ENCODE results near the gene GPBP1. TPM values are rescaled to one million over a fixed set of nuclear protein-coding genes. Genes with fewer than 3 reads are reported as not detected.
A peak's percentile ranks its signal among the peaks of the same experiment; 100 is the strongest.
"Not testable (repeated sequence)": the region's sequence is repeated elsewhere in the genome, so short reads cannot be mapped to it uniquely, and the experiment has no call there.

Gene GPBP1
- total RNA-seq, 2 donors from 2014 or later: 40.2 to 93.0 TPM

DNA sequence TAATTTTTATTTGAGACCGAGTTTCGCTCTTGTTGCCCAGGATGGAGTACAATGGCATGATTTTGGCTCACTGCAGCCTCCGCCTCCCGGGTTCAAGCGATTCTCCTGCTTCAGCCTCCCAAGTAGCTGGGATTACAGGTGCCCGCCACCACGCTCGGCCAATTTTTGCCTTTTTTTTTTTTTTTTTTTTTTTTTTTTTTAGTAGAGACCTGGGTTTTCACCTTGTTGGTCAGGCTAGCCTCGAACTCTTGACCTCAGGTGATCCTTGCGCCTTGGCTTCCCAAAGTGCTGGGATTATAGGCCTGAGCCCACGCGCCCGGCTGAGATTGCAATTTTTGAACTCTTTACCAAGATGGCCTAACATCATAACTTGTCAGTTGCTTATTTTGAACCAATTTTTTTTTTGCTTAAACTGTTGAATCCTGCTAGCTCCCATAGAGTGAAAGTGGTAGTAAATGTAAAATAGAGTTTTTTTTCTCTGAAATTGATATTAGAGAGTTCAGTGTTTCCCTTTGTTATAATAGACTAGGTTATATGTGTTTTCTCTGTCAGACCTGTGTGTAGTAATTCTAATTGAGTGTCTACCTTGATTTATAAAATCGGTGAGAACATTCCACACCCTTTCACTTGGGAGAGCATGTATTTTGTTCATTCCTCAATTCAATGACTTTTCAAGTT lies 3.8 kb downstream of the GPBP1 start:
- DNase-seq (ENCODE audit: low spot score): no peak
- peak overlapping the region; percentile 86 for H3K4me3 ChIP-seq
- no peaks in the 10 kb centered on the region for H3K27me3 ChIP-seq (replicated peaks; ENCODE audit: insufficient read depth)
- peaks cover 48 to 63% of the 10 kb centered on the region in 2 donors for H3K4me1 ChIP-seq (ENCODE audit: control insufficient read depth in 1 of 2, low read depth in 2 of 2)
- no peaks in the 10 kb centered on the region for H3K9me3 ChIP-seq
- peak overlapping the region in 1 of 2 donors; percentile 95 for H3K27ac ChIP-seq
- ATAC-seq (ENCODE audit: insufficient number of reproducible peaks, low FRiP score, low read depth): no peak
- H3K36me3 ChIP-seq: no peaks in the 10 kb centered on the region
- TF ChIP-seq, protein P1, sequence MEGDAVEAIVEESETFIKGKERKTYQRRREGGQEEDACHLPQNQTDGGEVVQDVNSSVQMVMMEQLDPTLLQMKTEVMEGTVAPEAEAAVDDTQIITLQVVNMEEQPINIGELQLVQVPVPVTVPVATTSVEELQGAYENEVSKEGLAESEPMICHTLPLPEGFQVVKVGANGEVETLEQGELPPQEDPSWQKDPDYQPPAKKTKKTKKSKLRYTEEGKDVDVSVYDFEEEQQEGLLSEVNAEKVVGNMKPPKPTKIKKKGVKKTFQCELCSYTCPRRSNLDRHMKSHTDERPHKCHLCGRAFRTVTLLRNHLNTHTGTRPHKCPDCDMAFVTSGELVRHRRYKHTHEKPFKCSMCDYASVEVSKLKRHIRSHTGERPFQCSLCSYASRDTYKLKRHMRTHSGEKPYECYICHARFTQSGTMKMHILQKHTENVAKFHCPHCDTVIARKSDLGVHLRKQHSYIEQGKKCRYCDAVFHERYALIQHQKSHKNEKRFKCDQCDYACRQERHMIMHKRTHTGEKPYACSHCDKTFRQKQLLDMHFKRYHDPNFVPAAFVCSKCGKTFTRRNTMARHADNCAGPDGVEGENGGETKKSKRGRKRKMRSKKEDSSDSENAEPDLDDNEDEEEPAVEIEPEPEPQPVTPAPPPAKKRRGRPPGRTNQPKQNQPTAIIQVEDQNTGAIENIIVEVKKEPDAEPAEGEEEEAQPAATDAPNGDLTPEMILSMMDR (IDR thresholded peaks at IDR 0.05): no peak

DNA sequence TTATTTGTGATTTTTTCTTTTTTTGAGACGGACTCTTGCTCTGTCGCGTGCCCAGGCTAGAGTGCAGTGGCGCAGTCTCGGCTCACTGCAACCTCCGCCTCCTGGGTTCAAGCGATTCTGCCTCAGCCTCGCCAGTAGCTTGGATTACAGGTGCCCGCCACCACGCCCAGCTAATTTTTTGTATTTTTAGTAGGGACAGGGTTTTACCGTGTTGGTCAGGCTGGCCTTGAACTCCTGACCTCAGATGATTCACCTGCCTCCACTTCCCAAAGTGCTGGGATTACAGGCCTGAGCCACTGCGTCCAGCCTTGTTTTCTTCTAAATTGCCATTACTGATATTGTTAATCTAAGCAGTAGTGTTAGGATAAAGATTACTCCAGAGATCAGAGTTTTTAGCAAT lies 4.4 kb downstream of the GPBP1 start:
- Histone ChIP-seq H3K4me1 (ENCODE audit: control insufficient read depth in 1 of 2, low read depth in 2 of 2) (peaks cover 48 to 67% of the 10 kb centered on the region in 2 donors), H3K4me3 (peak overlapping the region; percentile 86)
- not testable (repeated sequence) for DNase-seq (ENCODE audit: low spot score); H3K36me3 ChIP-seq; H3K9me3 ChIP-seq; ATAC-seq (ENCODE audit: insufficient number of reproducible peaks, low FRiP score, low read depth); H3K27ac ChIP-seq; H3K27me3 ChIP-seq (replicated peaks; ENCODE audit: insufficient read depth)

- TF ChIP-seq, protein P1 (IDR thresholded peaks at IDR 0.05): no peak
- Histone ChIP-seq H3K27ac (peak overlapping the region in 1 of 2 donors; percentile 50), H3K4me1 (ENCODE audit: control insufficient read depth in 1 of 2, low read depth in 2 of 2) (peaks cover 52 to 74% of the 10 kb centered on the region in 2 donors), H3K4me3 (peak overlapping the region; percentile 86), H3K9me3 (no peaks in the 10 kb centered on the region), H3K27me3 (replicated peaks; ENCODE audit: insufficient read depth) (no peaks in the 10 kb centered on the region), H3K36me3 (no peaks in the 10 kb centered on the region)
- DNase-seq (ENCODE audit: low spot score): no peak
- no peak for ATAC-seq (ENCODE audit: insufficient number of reproducible peaks, low FRiP score, low read depth)
Measured at GRCh38 chr5:57179262-57180200, 5.7 kb downstream of the GPBP1 start.

DNA sequence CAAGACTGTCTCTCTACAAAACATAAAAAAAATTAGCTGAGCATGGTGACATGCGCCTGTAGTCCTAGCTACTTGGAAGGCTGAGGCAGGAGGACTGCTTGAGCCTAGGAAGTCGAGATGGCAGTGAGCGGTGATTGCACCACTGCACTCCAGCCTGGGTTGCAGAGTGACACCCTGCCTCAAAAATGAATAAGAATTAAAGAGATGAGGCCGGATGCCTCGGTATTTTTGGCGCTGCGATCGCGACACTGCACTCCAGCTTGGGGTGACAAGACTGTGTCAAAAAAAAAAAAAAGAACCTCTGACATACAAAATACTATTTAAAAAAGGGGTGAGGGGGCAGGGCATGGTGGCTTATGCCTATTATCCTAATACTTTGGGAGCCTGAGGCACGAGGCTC lies 7.3 kb downstream of the GPBP1 start:
- no peak for ATAC-seq (ENCODE audit: insufficient number of reproducible peaks, low FRiP score, low read depth)
- no peaks in the 10 kb centered on the region for H3K27me3 ChIP-seq (replicated peaks; ENCODE audit: insufficient read depth)
- H3K27ac ChIP-seq: no peak overlapping the region
- H3K36me3 ChIP-seq: no peaks in the 10 kb centered on the region
- no peak for DNase-seq (ENCODE audit: low spot score)
- peak overlapping the region; percentile 32 for H3K4me3 ChIP-seq
- TF ChIP-seq, protein P1 (IDR thresholded peaks at IDR 0.05): no peak
- H3K9me3 ChIP-seq: no peaks in the 10 kb centered on the region
- H3K4me1 ChIP-seq (ENCODE audit: control insufficient read depth in 1 of 2, low read depth in 2 of 2): peaks cover 58 to 90% of the 10 kb centered on the region in 2 donors

DNA sequence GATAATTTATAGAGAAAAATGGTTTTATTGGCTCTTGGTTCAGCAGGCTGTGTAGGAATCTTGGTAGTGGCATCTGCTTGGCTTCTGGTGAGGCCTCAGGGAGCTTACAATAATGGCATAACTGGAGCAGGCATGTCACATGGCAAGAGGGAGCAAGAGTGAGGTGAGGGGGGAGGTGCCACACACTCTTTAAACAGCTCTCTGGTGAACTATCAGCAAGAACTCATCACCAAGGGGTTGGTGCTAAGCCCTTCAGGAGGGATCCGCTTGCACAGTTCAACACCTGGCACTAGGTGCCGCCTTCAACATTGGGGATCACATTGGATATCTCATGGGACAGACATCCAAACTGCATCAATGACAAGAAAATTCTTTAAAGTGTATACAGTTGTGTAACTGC lies 10.5 kb downstream of the GPBP1 start:
- no peaks in the 10 kb centered on the region for H3K27me3 ChIP-seq (replicated peaks; ENCODE audit: insufficient read depth)
- TF ChIP-seq, protein P1 (IDR thresholded peaks at IDR 0.05): no peak
- no peaks in the 10 kb centered on the region for H3K9me3 ChIP-seq
- H3K4me3 ChIP-seq: no peak overlapping the region
- H3K27ac ChIP-seq: no peak overlapping the region
- DNase-seq (ENCODE audit: low spot score) (no peak), ATAC-seq (ENCODE audit: insufficient number of reproducible peaks, low FRiP score, low read depth) (no peak)
- no peaks in the 10 kb centered on the region for H3K36me3 ChIP-seq
- H3K4me1 ChIP-seq (ENCODE audit: control insufficient read depth in 1 of 2, low read depth in 2 of 2): peaks cover 70 to 92% of the 10 kb centered on the region in 2 donors

All from thoracic aorta (tissue), 2 donors.